Limb (tissue), 2 donors: Measurements from ENCODE around the gene NUP188.
"Not testable (repeated sequence)": the region's sequence is repeated elsewhere in the genome, so short reads cannot be mapped to it uniquely, and the experiment has no call there.

Experiments
- DNase-seq, 2 donors: peaks; one replicate each; pipeline ENCODE4 v3.0.0-alpha.2; 2016; ENCODE audit errors: extremely low spot score in 2 of 2

The NUP188 gene

DNA sequence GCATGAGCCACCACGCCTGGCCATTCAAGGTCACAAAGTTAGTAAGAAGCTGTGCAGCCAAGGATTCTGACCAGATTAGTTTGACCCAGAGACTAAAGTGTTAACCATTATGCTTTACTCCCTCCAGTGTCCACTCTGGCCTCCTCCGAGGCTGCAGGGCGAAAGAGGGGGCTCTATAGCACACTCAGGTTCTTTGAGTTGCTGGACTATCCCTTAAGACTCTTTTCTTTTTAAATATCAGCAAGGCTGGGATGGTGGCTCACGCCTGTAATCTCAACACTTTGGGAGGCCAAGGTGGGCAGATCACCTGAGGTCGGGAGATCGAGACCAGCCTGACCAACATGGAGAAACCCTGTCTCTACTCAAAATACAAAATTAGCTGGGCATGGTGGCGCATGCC is 2.5 kb upstream of the NUP188 start:
- DNase-seq: not testable (repeated sequence)

DNA sequence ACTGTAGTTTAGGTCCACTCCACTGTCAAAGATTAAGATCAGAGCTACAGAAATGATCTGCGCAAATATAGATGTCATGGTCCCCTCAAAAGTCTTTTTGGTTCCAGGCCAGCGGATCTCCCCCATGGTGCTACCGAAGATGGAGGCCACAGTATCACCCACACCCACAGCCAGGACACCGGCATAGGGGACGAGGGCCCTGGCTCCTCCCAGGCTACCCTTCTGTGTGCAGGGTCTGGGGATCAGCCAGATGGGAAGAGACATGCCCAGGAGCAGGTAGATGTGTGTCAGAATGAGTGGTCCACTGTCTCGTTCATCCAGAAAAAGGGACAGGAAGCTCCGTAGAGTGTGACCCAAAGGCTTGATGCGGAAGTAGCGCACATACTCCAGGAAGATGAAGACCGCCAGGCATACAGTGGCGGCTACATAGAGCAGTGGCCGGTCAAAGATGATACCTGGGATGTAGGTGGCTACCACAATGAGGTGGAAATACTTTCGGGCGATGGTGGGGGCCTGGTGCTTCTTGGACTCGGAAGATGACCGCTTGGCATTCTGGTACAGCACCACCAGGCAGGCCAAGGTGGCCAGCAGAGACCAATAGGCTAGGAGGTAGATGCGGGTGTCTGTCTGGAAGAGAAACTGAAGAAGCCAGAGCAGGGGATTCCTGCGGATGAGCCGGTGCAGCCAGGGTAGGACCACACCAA is 1.5 kb upstream of the NUP188 start:
- DNase-seq: no peak

DNA sequence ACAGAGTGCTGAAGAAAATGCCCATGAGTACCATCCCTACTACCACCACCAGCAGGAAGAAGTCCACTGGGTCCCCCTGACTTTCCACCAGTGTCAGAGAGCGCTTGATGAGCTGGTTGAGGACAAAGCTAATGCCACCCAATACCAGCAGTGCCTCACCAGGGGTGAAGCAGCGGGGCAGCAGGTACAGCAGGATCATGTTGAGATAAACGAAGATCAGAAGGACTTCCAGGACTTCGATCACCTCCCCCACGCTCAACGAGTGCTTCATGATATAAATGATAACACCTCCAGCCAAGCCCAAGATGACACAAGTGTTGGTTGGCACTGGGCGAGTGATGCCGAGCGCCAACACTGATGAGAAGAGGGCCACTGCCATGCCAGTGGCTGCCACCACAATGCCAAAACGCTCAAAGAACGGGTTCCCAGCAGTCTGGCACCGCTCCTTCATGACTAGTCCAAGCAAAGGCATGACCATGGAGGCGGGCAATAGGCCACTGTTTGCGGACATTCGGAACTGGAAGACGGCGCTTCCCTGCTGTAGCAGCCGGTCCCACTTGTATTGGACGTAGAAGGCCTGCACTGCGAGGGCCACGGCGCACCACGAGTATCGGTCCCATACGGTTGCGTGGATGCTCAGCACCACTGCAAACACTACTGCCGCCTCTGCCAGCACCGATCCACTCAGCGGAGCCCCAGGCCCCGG is 775 bp upstream of the NUP188 start:
- DNase-seq: no peak

DNA sequence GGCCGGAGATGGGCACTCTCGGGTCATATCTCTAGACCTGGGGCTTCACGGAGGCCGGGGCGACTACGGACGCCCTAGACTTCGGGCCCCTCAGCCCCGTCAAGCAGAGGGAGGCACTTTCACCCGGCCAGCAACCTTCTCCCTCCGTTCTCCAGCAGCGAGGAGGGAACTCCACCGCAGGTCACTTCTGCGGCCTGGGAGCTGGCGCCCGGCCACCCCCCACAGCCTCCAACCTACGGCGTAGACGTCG is 297 bp upstream of the NUP188 start:
- DNase-seq: no peak

DNA sequence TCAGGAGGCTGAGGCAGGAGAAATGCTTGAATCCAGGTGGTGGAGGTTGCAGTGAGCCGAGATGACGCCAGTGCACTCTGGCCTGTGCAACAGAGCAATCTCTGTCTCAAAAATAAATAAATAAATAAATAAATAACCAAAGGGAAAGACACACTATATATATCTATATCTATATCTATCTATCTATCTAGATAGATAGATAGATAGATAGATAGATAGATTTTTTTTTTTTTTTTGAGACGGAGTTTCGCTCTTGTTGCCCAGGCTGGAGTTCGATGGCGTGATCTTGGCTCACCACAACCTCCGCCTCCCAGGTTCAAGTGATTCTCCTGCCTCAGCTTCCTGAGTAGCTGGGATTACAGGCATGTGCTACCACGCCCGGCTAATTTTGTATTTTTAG is 13.9 kb downstream of the NUP188 start:
- not testable (repeated sequence) for DNase-seq

DNA sequence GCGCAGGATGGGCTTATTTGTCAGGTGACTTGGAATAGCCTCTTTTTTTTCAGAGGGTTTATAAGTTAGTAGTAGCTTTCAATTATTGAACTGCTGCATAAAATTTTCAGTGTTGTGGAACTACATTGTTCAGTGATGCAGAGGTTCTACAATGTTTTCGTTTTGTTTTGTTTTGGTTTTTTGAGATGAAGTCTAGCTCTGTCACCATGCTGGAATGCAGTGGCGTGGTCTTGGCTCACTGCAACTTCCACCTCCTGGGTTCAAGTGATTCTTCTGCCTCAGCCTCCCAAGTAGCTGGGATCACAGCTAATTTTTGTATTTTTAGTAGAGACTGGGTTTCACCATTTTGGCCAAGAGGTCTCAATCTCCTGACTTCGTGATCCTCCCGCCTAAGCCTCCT is 22.0 kb downstream of the NUP188 start:
- no peak for DNase-seq

DNA sequence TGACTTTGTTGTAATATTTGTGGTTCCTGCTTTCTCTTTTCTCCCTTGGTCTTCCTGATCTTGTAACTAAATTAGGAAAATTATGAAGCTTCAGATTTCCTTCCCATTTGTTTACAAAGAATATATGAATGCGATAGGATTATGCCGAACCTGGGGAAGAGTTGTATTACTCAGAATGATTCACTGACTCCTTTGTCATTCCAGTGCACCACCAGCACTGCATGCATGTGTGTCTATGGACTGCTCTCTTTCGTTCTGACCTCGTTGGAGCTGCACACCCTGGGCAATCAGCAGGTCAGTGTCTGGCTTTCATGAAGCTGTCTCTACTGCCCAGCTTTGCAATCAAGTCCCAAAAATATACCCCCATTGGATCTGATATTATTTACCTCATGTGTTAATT is 25.5 kb downstream of the NUP188 start:
- no peak for DNase-seq

DNA sequence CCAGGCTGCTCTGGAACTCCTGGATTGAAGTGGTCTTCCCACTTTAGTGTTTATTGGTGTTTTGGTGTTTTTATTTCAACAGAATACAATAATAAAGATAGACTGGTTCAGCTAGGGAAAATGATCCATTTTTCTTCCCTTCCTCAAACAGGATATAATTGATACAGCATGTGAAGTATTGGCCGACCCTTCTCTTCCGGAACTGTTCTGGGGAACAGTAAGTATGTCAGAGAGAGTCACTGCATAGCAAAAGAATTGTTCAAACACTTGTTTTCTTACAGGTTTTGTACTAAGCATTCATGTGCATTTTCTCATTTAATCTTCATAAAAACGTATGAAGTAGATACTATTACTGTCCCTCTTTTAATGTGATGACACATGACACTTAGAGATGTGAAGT is 31.6 kb downstream of the NUP188 start:
- DNase-seq: no peak

DNA sequence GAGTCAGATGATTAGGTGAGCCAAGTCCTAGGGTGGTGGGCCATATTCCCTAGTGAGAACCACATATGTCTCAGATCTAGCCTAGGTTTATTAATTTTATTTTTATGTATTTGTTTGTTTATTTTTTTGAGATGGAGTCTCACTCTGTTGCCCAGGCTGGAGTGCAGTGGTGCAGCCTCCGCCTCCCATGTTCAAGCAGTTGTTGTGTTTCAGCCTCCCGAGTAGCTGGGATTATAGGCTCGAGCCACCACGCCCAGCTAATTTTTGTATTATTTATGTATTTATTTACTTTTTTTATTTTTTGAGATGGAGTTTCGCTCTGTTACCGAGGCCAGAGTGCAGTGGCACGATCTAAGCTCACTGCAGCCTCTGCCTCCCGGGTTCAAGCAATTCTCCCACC is 36.0 kb downstream of the NUP188 start:
- DNase-seq: no peak

DNA sequence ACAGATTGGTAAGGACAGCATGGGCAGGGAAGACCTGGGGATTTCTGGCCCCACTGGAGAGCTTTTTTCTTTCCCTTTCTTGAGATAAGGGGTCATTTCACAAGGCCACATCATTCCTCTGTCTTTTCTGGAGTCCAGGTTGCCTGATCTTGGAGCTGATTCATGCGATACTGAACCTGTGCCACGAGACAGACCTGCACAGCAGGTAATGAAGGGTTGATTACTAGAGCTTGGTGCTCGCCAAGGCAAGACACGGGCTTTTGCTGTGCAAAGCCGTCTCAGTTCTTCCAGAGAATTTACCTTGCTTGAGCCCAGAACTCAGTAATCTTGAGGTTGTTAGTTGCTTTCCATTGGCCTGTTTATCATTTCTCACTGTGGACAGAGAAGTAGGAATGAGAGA is 39.2 kb downstream of the NUP188 start:
- DNase-seq: no peak

DNA sequence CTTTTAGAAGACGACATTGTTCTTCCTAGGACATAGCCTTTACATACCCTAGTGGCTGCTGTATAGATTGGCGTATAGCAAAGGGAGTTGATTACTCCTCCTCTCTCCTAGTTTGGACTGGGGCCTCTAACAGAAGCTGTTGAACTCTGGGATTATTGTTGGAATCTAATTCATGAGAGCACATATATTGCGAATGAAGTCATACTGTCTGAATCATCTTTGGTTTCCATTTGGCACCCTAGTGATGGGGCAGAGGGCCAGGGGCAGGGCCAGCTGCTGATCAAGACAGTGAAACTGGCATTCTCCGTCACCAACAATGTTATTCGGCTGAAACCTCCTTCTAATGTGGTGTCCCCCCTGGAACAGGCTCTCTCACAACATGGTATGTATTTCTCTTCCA is 40.3 kb downstream of the NUP188 start:
- DNase-seq: peak in 1 of 2 donors; percentile 31

DNA sequence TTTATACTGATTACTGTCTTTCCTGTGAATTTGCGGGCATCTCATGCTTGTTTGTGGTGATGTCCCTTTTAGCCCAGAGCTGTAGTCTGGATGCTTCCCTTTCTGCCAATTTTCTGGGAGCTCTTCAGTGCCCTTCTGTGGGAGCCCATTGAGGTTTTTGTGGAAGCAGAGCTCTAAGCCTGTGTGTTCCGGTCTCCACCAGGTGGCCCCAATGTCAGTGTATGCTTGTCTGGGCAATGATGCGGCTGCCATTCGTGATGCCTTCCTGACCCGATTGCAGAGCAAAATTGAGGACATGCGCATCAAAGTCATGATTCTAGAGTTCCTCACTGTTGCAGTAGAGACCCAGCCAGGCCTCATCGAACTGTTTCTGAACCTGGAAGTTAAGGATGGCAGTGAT is 45.5 kb downstream of the NUP188 start:
- no peak for DNase-seq

DNA sequence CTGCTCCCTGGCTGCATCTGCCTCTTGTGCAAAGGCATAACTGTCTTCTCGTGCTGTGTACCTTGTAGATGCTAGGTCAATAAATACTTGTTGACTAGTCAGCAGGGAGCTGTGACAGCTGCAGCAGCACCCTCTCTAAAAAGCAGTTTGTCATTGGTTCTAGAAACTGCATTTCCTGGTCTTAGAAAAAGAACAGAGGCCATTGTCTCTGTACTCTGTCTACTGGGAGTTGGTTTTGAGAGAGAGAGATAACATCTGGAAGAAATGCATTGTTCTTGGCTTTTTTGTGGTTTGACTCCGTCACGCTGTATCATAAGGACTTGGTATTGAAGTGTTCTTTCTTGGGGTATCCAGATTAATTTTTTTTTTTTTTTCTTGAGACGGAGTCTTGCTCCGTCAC is 48.3 kb downstream of the NUP188 start:
- DNase-seq: no peak

DNA sequence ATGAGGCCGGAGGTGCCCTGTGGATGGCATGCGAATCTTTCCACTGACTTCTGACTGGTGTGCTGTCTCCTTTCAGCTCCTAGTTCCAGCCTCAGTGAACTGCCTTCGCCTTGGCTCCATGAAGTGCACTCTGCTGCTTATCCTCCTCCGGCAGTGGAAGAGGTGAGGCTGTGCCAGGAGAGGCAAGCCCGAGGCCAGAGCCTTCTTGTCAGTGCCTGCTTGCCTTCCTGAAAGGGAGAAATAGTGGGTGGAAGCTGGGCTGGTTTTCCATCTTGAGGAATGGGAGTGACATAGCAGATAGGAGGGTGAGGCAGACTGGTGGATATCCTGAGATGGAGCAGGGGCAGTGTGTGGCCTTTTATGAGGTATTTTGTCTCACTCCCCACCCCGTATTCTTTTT is 51.0 kb downstream of the NUP188 start:
- DNase-seq: no peak

DNA sequence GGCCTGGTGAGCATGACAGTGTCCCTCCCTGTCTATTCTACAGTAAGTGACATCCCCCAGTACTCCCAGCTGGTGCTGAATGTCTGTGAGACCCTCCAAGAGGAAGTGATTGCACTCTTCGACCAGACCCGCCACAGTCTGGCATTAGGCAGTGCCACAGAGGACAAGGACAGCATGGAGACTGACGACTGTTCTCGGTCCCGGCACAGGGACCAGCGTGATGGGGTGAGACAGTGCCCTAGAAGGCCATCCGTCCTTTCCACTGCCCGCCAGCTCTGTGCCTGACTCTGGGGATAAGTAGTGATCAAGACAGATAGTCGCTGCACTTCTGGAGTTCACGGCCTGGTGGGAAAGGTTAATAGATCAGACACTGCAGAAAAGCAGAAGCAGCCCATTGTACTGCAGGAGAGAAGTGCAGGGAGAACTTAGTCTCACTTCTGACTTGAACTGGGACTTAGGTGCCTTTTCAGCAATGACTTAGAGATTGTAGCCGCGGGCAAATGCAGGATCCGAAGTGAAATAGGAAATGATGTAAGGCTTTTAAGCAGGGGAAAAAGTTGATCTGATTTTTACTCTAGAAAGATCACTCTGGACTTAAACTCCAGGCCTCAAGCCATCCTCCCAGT is 52.2 kb downstream of the NUP188 start:
- DNase-seq: no peak

DNA sequence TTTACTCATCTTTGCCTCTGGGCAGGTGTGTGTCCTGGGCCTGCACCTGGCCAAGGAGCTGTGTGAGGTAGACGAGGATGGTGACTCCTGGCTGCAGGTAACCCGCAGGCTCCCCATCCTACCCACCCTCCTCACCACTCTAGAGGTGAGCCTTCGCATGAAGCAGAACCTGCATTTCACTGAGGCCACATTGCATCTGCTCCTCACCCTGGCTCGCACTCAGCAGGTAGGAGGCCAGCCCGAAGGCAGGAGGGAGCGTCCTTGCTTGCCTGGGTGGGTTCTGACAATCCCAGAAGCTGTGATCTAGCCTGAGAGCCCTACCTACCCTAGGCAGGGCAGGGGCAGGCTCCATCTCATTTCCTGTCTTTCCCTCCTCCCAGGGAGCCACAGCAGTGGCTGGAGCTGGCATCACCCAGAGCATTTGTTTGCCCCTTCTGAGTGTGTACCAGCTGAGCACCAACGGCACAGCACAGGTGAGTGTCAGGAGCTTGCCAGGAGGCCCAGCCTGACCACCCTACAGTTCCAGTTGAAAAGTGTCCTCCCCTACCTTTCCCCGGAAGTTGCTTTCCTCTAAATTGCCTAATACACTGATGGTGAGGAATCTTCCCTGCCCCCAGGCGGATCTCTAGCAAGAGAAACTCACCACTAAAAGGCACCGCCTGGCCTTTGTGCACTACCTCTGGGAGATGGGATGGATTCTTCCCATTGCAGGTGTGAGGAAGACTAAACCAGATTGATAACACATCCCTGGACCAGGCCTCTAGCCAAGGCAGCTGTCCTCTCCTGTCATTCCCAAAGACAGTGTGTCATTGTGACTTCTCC is 54.2 kb downstream of the NUP188 start:
- no peak for DNase-seq

DNA sequence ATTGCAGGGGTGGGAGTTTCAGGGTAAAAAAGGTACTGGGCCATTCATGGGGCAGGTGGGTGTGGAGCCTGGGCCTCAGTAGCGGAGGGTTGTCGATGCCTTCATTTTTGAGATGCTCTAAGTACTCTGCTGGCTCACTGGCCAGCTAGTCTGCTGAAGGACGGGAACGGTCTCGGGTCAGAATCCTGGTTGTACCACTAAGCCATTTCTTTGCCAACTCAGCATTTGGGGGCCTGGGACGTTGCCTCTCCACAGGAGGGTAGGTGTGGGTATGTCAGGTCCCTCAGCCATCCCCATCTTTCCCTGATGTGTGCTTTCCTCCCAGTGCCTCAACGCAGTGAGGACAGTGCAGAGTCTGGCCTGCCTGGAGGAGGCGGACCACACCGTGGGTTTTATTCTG is 55.5 kb downstream of the NUP188 start:
- no peak for DNase-seq

DNA sequence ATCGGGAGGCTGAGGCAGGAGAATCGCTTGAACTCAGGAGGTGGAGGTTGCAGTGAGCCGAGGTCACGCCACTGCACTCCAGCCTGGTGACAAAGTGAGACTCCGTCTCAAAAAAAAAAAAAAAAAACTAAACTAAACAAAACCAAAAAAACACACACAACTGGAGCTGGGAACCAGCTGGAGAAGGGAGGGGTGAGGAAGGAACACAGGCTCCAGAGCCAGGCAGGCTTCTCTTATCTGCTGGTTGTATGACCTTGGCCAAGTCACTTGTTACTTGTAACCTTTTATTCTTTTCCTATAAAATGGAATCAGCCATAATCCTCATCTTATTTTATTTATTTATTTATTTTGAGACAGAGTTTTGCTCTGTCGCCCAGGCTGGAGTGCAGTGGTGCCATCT is 56.7 kb downstream of the NUP188 start:
- not testable (repeated sequence) for DNase-seq

DNA sequence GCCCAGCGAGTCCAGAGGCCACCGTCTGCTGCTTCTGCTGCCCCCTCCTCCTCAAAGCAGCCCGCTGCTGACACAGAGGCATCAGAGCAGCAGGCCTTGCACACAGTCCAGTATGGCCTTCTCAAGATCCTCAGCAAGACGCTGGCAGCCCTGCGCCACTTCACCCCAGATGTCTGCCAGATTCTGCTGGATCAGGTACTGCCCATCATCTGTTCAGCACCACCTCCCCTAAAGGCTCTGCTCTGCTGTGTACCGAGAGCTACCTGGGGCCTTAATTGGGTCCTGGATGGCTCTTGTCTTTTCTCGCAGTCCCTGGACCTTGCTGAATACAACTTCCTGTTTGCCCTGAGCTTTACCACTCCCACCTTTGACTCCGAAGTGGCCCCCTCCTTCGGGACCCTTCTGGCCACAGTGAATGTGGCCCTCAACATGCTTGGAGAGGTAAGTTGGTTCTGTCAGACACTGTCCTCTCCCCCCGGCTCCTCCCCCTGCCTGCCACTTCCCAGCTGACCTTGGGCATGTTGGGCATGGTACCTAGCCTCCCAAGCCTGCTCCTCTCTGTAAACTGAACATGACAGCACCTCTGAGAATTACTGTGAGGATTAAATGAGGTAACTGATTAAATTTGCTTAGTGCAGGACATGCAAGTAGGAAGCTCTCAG is 58.0 kb downstream of the NUP188 start:
- DNase-seq: no peak

DNA sequence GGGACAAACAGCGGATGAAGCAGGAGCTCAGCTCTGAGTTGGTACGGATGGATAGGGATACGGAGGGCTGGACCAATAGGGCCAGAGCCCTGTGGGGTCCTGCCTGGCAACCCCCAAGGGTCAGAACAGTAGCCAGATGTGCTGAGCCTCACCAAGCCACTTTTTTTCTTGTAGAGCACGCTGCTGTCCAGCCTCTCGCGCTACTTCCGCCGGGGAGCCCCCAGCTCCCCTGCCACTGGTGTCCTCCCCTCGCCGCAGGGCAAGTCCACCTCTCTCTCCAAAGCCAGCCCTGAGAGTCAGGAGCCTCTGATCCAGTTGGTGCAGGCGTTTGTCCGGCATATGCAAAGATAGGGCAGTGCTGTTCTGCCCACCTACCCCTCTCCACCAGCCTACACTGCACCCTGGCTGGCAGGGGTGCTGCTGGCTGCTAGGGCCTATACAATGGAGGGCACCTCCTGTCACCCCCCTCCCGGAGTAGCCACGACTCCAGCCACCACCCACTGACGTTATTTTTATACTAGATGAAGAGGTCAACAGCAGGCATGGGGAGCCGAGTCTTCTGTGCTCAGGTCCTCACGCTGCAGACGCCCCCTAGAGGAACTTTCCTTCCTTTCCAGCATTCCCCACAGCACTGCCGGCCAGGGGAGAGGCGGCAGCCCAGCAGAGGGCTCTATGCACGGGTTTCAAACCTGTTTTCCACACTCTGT is 59.0 kb downstream of the NUP188 start:
- peak in 1 of 2 donors; percentile 76 for DNase-seq
